ENCODE data around the gene SLC35F6. TPM values are rescaled to one million over a fixed set of nuclear protein-coding genes. Genes with fewer than 3 reads are reported as not detected.
"Not testable (repeated sequence)": the region's sequence is repeated elsewhere in the genome, so short reads cannot be mapped to it uniquely, and the experiment has no call there.

Gene SLC35F6
- total RNA-seq, 1 donor from 2014 or later, result 40.8 TPM

DNA sequence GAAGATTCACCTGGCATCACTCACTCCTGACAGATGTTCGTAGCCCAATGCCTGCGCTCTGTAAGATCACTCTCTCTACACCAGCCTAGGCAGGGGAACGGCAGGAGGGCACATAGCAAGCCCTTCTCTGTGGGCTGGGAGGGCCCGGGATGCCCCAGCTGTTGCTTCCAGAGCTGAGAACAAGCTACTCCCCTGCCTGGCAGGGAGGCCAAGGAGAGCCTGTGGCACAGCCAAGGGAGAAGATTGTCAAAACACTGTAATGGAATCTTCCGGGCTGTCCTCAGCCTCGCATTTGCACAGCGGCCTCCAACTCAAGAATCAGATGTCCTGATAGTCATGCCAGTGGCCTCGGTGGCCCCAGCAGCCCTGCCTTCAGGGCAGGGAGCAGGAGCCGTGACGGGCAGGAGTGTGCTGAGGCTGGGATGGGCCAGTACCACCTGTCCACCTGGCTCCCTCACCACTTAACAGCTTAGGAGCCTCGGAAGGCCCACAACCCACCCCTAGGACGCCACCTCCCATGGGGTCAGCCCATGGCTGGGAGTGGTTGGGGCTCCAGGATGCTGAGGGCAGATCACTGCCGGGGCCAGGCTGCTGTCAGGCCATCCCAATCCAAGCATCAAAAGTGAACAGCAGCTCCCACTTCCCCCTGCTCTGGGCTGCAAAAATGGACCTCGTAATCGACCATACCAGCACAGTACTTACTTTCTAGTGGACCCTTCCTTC, 21.9 kb upstream of the SLC35F6 start:
- intact Hi-C loops (cut with DNase I), result no loop called here
- H3K27ac ChIP-seq, result no peak overlapping the region
- TF ChIP-seq, protein P1, sequence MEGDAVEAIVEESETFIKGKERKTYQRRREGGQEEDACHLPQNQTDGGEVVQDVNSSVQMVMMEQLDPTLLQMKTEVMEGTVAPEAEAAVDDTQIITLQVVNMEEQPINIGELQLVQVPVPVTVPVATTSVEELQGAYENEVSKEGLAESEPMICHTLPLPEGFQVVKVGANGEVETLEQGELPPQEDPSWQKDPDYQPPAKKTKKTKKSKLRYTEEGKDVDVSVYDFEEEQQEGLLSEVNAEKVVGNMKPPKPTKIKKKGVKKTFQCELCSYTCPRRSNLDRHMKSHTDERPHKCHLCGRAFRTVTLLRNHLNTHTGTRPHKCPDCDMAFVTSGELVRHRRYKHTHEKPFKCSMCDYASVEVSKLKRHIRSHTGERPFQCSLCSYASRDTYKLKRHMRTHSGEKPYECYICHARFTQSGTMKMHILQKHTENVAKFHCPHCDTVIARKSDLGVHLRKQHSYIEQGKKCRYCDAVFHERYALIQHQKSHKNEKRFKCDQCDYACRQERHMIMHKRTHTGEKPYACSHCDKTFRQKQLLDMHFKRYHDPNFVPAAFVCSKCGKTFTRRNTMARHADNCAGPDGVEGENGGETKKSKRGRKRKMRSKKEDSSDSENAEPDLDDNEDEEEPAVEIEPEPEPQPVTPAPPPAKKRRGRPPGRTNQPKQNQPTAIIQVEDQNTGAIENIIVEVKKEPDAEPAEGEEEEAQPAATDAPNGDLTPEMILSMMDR (IDR thresholded peaks at IDR 0.05), result no peak
- TF ChIP-seq POLR2AphosphoS5 (IDR thresholded peaks at IDR 0.05; ENCODE audit: insufficient read depth in 1 of 2, low read depth in 1 of 2) (no peak), POLR2A (IDR thresholded peaks at IDR 0.05) (no peak)

DNA sequence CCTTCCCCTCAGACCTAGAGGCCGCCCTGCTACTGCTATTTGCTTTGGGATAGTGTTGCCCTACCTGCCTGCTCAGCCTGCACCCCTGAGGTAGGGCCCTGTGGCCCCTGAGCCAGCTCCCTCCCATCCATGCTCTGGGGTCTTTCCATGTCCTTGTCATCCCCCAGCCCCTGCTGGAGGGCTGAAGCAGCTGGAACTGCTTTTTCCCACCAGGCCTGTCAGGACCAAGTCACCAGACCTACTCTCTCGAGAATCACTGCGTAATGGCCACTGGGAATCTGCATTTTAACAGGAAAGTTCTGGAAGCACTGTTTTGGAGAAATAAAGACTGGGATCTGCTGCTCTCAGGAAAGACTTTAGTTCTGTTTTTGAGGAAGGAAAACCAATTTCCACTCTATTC, 20.2 kb upstream of the SLC35F6 start:
- Histone ChIP-seq H3K4me3 (no peak overlapping the region), H3K4me1 (peaks cover 4% of the 10 kb centered on the region), H3K27ac (no peak overlapping the region), H3K36me3 (no peaks in the 10 kb centered on the region), H3K9me3 (no peaks in the 10 kb centered on the region), H3K27me3 (no peaks in the 10 kb centered on the region)
- intact Hi-C loops (cut with DNase I), result no loop called here
- TF ChIP-seq, protein P1 (IDR thresholded peaks at IDR 0.05), result no peak
- no peak for TF ChIP-seq POLR2AphosphoS5 (IDR thresholded peaks at IDR 0.05; ENCODE audit: insufficient read depth in 1 of 2, low read depth in 1 of 2)
- no peak for DNase-seq (ENCODE audit: extremely low spot score in 2 of 2)

More for the DNA sequence above, 21.9 kb upstream of the SLC35F6 start:
- no peak for DNase-seq (ENCODE audit: extremely low spot score in 2 of 2)
- H3K4me3 ChIP-seq, result no peak overlapping the region
- no peaks in the 10 kb centered on the region for H3K9me3 ChIP-seq
- H3K4me1 ChIP-seq, result peaks cover 4% of the 10 kb centered on the region
- H3K27me3 ChIP-seq, result no peaks in the 10 kb centered on the region
- no peaks in the 10 kb centered on the region for H3K36me3 ChIP-seq

DNA sequence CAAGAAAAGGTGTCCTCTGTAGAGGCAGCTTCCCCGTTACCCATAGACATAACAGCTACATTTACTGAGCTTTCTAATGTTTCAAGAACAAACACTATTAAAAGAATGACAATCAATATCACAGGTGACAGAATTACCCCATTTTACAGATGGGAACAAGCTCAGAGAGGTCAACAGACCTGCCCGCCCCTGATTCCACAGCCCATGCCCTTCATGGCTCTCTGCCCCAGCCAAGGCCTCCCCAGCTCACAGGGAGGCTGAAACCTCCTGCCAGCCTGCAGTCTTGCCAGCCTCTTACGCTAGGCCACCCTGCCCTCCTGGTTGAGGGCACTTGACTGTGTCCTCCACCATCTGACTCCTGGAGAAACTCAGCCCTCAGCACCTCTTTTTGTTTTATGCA, 19.1 kb upstream of the SLC35F6 start:
- no peak overlapping the region for H3K27ac ChIP-seq
- intact Hi-C loops (cut with DNase I), result loop anchor here (5.0 kb wide), 1 partner anchor 138 kb away; no protein-coding TSS in a partner anchor
- no peaks in the 10 kb centered on the region for H3K27me3 ChIP-seq
- no peak for DNase-seq (ENCODE audit: extremely low spot score in 2 of 2)
- no peak overlapping the region for H3K4me3 ChIP-seq
- no peaks in the 10 kb centered on the region for H3K9me3 ChIP-seq
- peaks cover 4% of the 10 kb centered on the region for H3K4me1 ChIP-seq
- TF ChIP-seq POLR2AphosphoS5 (IDR thresholded peaks at IDR 0.05; ENCODE audit: insufficient read depth in 1 of 2, low read depth in 1 of 2), result no peak
- TF ChIP-seq, protein P1 (IDR thresholded peaks at IDR 0.05), result no peak
- TF ChIP-seq POLR2A (IDR thresholded peaks at IDR 0.05), result no peak
- H3K36me3 ChIP-seq, result no peaks in the 10 kb centered on the region

DNA sequence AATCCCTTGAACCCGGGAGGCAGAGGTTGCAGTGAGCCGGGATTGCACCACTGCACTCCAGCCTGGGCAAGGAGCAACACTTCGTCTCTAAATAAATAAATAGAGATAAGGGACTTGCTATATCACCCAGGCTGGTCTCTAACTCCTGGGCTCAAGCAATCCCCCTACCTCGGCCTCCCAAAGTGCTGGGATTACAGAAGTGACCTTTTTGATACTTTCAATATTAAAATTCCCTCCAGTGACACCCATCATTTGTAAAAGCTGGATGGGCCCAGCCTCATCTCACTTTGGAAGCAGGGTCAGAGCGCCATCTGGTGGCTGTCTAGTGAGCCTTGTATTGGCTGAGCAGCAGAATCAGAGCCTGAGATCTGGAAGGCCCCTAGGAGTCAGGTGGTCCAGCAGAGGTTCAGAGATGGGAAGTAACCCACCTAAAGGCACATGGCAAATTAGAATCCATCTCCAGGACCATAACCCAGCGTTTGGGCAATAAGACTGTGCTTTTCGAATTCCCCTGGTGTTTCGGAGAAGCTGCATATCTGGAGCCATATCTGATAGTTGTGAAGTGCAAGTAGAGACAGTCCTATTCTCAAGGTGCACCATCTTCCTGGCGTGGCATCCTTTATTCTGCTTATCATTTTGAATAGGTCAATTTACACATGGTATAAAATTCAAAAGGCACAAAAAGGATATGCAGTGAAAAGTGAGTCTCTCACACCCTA, 18.3 kb upstream of the SLC35F6 start:
- Histone ChIP-seq H3K27me3 (no peaks in the 10 kb centered on the region), H3K27ac (no peak overlapping the region), H3K4me1 (peaks cover 4% of the 10 kb centered on the region), H3K36me3 (no peaks in the 10 kb centered on the region), H3K4me3 (no peak overlapping the region), H3K9me3 (no peaks in the 10 kb centered on the region)
- no peak for DNase-seq (ENCODE audit: extremely low spot score in 2 of 2)
- intact Hi-C loops (cut with DNase I), result loop anchor here (5.0 kb wide), 1 partner anchor 138 kb away; no protein-coding TSS in a partner anchor
- TF ChIP-seq, protein P1 (IDR thresholded peaks at IDR 0.05), result peak; percentile 85 to 95 (median 95)
- no peak for TF ChIP-seq POLR2AphosphoS5 (IDR thresholded peaks at IDR 0.05; ENCODE audit: insufficient read depth in 1 of 2, low read depth in 1 of 2)
- TF ChIP-seq POLR2A (IDR thresholded peaks at IDR 0.05), result no peak

DNA sequence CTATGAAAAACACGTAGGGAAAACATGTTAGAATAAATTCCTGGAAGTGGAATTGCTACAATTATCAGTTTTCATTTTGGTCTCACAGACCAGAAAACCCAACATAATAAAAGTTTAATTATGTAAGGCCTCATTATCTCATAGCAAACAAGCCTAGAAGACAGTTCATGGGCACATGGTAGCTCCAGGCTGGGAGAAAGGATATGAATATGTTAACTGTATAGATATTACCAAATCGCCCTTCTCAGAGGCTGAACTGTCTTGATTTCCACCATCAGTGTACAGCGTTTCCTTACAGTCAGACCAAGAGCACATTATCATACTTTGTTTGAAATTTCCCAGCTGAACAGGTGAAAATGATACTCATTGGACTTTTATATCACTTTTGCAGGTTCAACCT, 17.1 kb upstream of the SLC35F6 start:
- intact Hi-C loops (cut with DNase I), result loop anchor here (5.0 kb wide), 1 partner anchor 140 kb away; no protein-coding TSS in a partner anchor
- H3K4me3 ChIP-seq, result no peak overlapping the region

DNA sequence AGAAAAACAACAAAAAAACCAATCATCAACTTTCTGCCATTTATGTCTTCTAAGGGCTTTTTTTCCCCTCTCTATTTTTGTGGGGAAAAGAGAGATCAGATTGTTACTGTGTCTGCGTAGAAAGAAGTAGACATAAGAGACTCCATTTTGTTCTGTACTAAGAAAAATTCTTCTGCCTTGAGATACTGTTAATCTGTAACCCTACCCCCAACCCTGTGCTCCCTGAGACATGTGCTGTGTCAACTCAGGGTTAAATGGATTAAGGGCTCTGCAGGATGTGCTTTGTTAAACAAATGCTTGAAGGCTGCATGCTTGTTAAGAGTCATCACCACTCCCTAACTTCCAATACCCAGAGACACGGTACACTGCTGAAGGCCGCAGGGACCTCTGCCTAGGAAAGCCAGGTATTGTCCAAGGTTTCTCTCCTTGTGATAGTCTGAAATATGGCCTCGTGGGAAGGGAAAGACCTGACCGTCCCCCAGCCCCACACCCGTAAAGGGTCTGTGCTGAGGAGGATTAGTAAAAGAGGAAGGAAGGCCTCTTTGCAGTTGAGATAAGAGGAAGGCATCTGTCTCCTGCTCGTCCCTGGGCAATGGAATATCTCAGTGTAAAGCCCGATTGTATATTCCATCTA, 14.2 kb upstream of the SLC35F6 start:
- not testable (repeated sequence) for DNase-seq (ENCODE audit: extremely low spot score in 2 of 2); H3K4me1 ChIP-seq; H3K36me3 ChIP-seq; H3K9me3 ChIP-seq; H3K4me3 ChIP-seq; H3K27ac ChIP-seq; H3K27me3 ChIP-seq
- intact Hi-C loops (cut with DNase I), result loop anchor here (5.0 kb wide), 1 partner anchor 143 kb away; no protein-coding TSS in a partner anchor

More for the DNA sequence above, 17.1 kb upstream of the SLC35F6 start:
- Histone ChIP-seq H3K27me3 (no peaks in the 10 kb centered on the region), H3K36me3 (no peaks in the 10 kb centered on the region), H3K9me3 (no peaks in the 10 kb centered on the region), H3K27ac (no peak overlapping the region), H3K4me1 (no peaks in the 10 kb centered on the region)
- TF ChIP-seq POLR2A (IDR thresholded peaks at IDR 0.05), result no peak
- no peak for TF ChIP-seq POLR2AphosphoS5 (IDR thresholded peaks at IDR 0.05; ENCODE audit: insufficient read depth in 1 of 2, low read depth in 1 of 2)
- TF ChIP-seq, protein P1 (IDR thresholded peaks at IDR 0.05), result no peak
- no peak for DNase-seq (ENCODE audit: extremely low spot score in 2 of 2)

DNA sequence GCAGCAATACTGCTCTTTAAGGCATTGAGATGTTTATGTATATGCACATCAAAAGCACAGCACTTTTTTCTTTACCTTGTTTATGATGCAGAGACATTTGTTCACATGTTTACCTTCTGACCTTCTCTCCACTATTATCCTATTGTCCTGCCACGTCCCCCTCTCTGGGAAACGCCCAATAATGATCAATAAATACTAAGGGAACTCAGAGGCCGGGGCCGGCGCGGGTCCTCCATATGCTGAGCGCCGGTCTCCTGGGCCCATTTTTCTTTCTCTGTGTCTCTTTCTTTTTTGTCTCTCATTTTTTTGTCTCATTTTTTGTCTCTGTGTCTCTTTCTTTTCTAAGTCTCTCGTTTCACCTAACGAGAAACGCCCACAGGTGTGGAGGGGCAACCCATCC, 13.6 kb upstream of the SLC35F6 start:
- DNase-seq (ENCODE audit: extremely low spot score in 2 of 2); H3K4me1 ChIP-seq; H3K4me3 ChIP-seq; H3K36me3 ChIP-seq; H3K27me3 ChIP-seq; intact Hi-C loops (cut with DNase I); H3K9me3 ChIP-seq; H3K27ac ChIP-seq: not testable (repeated sequence)

Measured in vagina (tissue), 2 donors.